Dedifferentiated amniotic fluid mesenchymal stem cell (primary cell): ENCODE measurements around the gene CHMP2A.

Experiments used
- DNase-seq: peaks from one replicate; pipeline ENCODE4 v3.0.0-alpha.2; 2016; ENCODE audit errors: extremely low spot score

CHMP2A gene

DNA sequence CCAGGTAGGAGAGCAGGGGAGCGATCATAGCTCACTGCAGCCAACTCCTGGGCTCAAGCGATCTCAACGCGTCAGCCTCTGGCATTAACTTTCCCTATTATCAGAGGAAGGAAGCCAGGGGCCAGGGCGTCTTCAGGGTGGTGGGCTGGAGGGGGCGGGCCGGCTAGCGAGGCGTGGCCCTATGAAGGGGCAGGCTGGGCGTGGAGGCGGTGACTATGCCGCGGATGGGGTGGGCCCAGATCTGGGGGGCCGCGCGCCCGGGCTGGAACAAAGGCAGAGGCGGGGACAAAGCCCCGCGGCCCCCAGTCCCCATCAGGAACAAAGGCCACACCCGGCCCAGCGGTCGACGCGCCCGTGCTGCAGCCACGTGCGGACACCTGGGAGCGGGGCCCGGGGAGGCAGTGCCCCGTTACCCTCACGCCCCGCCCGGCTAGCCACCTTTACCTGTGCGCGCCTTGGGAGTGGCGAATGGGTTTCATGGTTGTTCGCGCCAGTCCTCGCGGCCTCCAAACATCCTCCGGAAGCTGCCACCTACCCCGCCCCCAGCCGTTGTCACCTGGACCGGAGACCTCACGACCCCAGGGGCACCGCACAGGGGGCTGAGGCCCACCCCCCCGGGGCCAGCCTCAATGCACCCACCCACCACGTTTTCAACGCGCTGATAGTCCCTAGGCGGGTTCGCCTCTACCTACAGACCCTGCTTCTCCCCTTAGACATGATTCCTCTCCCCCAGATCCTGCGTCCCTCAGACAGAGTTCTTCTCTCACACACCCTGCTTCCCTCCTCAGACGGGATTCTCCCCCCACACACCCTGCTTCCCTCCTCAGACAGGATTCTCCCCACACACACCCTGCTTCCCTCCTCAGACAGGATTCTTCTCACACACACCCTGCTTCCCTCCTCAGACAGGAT is 16.4 kb downstream of the CHMP2A start:
- no peak for DNase-seq

DNA sequence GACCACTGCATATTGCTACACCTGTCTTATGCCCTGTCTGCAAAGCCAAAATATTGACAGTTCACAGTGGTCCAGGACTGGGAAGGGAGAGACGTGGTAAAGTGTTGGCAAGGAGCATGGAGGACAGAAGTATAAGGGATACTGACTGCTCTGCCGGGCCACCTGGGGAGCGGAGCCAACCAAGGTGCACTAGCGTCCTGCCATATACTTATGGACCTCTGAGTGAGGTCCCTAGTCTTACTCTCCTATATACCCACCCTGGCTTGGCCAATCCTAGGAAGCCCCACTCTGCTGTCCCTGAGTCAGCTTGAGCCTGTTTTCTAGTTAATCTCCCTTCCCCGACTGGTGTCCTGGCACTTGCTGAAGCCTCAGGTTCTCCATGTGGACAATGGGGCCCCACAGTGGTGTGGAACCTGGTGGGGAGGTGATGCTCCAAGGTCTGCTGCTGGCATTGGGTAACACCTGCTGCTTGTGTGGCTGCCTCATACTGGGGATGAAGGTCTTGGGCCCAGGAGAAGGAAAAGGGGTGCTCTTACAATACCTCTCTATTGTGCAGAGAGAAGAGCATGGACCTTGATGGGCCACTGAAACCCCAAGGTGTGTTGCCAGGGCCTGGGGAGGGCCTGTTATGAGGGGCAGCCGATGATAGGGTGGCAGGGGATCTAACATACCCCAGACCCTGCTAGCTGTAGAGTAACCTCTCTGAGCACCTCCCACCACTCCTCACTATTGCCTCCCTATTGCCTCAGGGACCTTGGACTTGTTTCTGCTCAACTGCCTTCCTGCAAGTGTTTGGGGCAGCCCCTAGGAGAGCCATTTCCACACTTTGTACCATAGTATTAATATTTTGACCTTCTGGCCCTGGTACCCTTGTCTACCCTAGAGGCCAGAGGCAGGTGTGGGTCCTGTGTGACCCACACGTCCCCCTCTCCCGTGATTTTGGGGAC is 17.8 kb downstream of the CHMP2A start:
- no peak for DNase-seq

DNA sequence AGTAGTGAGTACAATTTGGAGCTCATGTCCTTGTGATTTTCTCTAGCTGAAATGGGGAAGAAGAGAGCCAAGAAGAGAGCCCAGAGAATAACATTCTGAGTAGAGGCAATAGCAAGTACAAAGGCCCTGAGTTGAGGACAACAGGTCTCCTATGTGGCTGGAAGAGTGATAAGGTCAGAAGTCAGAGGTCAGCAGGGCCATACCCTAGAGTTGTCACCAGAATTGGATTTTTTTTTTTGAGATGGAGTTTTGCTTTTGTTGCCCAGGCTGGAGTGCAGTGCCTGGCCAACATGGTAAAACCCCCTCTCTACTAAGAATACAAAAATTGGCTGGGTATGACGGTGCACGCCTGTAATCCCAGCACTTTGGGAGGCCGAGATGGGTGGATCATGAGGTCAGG is 19.0 kb downstream of the CHMP2A start:
- no peak for DNase-seq

GRCh38 chr19:58531034-58531840 is 23.7 kb downstream of the CHMP2A start:
- DNase-seq = no peak

DNA sequence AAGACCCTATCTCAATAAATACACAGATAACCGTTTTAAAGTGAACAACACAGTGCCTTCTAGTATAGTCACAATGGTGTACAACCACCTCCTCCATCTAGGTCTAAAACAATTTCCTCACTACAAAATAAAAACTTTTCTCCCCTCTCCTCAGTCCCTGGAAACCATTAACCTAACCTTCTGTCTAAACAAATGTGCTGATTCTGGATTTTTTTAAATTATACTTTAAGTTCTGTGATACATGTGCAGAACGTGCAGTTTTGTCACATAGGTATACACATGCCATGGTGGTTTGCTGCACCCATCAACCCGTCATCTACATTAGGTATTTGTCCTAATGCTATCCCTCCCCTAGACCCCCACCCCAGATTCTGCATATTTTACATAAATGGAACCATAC is 25.5 kb downstream of the CHMP2A start:
- no peak for DNase-seq

DNA sequence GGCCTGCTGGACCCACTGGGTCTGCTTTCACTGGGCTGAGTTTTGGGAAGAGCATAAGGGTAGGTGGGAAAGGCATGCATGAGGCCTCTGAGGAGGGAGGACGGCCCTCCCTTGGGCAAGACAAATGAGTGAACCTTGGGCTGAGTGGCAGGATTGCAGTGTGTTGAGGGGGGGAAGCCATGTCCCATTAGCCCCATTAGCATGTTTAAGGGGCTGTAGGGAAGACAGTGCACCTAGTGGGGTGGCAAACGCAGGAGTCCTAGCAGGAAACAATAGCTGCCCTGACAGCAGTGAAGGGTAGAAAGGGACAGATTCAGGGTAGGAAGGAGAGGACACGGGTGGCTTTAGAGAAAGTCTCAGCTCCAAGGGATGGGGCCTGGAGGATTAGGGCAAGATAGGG is 32.2 kb downstream of the CHMP2A start:
- no peak for DNase-seq

DNA sequence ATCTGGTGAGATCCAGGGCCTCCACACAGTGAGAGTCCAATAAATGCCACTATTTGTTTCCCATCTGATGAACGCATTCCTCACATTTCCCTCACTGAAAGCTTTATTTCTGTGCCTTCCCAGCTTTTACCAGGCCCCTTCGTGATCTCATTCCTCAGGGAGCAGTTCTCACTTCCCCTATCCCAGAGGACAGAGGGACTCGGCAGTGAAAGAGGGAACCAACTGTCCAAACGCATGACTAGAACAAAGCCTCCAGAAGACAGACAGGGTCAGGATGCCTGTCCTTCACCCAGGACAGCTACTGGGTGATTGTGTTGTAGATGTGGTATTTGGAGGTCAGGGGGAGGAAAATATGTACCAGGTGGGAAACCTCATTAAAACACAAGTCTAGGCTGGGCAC is 33.3 kb downstream of the CHMP2A start:
- DNase-seq = no peak

DNA sequence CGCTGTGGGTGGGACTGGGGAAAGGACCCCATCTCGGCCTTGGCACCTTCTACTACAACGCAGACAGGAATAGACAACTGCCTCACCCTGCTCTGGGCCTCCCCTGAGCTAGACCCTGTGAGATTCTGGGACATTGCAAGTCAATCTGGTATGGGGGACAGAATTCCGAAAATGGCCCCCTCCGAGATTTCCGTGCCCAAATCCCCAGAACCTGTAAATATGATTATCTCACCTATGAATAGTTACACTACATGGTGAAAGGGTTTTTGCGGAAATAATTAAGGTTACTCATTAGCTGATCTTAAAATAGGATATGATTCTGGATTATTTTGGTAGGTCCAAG is 34.7 kb downstream of the CHMP2A start:
- no peak for DNase-seq

DNA sequence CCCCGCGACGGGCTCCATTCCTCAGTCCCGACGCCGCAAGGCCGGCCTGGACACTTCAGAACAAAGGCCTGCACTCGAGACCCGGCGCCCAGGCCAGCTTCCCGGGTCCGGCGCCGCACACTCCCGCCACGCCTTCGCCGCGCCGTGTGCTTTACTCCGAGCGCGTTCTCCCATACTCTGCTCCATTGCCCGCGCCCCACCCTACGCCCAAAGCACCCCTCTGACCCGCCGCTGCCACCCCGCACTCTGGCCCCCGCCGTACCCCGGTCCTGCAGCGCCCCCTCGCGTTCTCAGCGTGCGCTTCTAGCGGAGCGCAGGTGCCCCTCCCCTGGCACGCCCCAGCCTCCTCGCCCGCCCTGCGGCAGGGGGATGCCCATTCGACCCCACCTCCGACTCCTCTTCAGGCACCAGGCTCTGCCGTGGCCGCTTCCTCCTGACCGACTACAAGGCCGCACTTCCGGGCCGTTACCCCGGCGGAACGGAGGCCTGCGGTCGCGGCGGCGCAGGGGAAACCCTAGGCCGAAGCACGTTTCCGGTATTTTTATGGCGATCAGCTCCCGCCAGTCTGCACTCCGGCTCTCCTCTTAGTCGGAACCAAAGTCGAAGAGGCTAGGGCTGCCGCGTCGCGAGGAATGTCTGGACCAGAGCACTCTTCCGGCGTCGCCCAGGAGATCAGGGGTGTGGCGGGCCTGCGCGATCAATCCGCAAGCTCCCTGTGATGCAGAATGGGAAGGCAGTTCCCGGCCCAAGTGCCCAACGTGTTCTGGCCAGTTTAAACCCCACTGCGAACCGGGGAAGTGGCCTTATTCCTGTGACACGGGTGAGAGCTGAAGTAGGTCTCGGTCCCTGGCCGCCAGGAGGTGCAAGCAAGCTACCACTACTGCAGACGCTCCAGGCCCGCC is 35.3 kb downstream of the CHMP2A start, which contains the start of gene ZBTB45:
ZBTB45 (minus strand) TSS at position 456 of the 902 bp plus-strand sequence. CDS start 2,137 bp downstream, outside the sequence.
- peak; percentile 96 for DNase-seq

GRCh38 chr19:58519087-58519354 is 35.9 kb downstream of the CHMP2A start:
- DNase-seq = peak; percentile 74

- DNase-seq = no peak
Observed at GRCh38 chr19:58518256-58519086, 36.4 kb downstream of the CHMP2A start.

DNA sequence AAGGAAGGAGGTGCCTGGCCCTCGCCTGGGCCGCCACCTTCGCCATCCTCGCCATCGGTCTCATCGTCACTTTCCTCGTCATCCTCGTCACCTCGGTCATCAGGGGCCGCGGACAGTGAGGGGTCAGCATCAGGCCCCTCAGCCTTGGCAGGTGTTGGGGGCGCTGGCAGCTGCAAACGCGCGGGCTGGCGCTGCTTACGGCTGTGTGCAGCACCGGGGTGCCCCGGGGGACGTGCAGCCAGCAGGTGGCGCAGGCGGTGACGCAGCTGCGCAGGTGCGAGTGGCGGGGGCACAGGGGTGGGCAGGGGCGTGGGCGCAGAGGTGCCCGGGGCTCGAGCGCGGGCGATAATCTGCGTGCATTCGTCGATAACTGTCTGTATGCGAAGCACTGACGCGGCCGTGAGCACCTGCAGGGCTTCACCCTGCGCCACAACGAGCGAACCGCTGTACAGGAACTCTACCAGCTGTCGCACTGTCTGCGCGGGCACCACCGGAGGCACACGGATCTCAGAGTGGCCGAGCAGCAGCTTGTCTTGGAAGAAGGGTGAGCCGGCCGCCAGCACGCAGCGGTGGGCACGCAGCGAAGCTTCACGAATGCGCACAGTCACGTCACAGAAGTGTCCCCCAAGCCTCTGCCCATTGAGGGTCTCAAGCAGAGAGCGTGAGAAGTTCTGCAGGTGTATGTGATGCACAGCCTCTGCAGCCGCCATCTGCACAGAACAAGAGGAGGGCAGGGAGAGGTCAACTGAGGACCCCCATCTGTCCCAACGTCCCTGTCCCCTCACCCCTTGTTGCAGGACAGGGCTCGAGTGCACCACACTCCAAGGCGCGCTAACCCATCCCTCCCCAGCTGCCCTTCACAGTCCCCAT is 37.7 kb downstream of the CHMP2A start:
- no peak for DNase-seq

DNA sequence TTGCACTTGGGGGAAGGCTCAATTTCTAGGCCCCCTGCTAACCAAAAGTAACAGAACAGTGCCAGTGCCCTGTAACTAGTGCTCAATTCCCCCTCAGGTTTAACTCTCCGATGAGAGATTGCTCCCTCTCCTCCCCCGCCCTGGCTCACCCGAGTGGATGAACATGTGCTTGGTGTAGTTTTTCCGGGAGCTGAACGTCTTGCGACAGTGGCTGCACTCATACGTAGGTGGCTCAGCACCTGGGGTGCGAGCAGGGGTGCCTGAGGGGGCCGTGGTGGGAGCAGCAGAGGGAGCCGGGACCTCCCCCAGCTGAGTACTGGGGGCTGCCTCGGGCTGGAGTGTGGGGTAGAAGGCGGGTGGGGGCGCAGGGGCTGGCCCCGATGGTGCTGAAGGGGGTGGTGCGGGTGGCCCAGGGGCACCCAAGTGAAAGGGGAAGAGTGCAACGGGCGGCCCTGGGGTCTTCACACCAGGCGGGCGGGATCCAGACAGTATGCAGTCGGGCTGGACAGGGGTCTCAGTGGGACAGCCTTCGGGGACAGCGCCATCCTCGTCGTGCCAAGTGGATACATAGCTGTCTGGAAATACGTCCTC is 38.6 kb downstream of the CHMP2A start:
- peak; percentile 4 for DNase-seq

DNA sequence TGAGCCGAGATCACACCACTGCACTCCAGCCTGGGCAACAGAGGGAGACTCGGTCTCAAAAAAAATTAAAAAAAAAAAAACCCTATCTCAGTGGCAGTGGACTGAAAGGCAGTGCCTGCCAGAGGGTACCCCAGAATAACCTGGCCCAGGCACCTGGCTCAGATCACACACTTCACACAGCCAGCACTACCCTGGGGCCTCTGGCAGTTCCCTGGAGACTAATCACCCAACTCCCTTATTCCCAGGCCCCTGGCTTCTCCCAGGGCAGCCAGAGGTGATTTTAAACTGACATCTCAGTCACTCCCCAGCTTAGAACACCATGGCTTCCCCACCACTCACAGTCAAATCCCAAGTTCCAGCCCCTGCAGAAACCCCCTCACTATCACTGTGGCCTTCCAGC is 39.6 kb downstream of the CHMP2A start:
- DNase-seq = no peak

DNA sequence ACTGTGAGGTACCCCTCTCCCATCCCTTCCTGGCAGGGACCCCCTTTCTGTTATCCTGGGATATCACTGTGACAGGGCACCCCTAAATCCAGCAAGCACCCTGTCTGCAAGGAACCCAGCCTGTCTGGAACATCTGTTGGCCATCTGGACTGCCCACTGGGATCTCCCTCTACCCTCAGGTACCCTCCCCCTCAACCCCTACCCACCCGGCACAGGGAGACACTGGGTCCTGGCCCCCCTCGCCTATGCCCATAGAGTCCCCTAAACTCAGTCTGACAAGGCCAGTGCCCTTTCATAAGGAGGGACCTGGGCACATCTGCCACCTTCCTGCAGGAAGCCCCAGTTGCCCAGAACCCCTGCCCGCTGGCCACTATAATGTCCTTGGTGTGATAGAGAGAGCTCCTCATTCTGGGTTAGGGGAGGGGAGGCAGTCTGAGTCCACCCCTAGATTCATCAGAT is 40.3 kb downstream of the CHMP2A start:
- no peak for DNase-seq

- DNase-seq = peak; percentile 36
Observed at GRCh38 chr19:58513694-58514563, 41.0 kb downstream of the CHMP2A start.

DNA sequence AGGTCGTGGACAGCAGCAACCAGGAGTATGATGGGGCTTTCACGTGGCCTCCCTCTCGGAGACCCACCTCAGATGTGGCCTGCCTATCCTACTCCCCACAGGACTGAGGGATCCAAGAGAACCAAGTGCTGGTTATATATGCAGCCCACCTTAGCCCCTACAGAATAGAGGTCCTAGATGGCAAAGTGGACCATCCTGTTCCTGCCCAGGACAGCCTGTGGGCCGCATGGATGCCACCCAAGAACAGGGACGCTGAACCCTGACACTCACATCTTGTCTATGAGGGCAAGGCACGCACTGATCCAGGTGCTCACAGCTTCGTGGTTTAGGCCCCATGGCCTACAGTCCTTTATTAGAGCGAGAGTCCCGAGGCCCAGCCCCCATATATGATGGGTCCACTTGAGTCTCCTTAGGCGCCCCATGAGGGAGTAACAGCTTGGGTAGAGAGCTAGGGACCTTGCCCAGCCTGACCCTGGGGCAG is 41.7 kb downstream of the CHMP2A start:
- DNase-seq = no peak
